Activated T-helper 17 cell treated with anti-CD3 and anti-CD28 coated beads, Interleukin-2, amount 50 U/mL, for 72 hours (primary cell): Measurements from ENCODE around the gene GRAP2. TPM values are rescaled to one million over a fixed set of nuclear protein-coding genes. Genes with fewer than 3 reads are reported as not detected.

Experiments used
- ATAC-seq: fragments of 150-1000 bp; cut with Tn5 transposase; replicated peaks from 2 replicates; pipeline ENCODE4 v1.10.0; 2021; ENCODE audit warnings: mild to moderate bottlenecking, moderate library complexity
- H3K27ac Mint-ChIP-seq: one replicate; pipeline ENCODE4 v1.8.0; 2022; ENCODE audit warnings: mixed read lengths
- H3K27me3 Mint-ChIP-seq: one replicate; pipeline ENCODE4 v1.8.0; 2022; ENCODE audit warnings: mixed read lengths
- H3K36me3 Mint-ChIP-seq: one replicate; pipeline ENCODE4 v1.8.0; 2022; ENCODE audit warnings: low read depth, mild to moderate bottlenecking, mixed read lengths
- H3K4me1 Mint-ChIP-seq: one replicate; pipeline ENCODE4 v1.8.0; 2022; ENCODE audit warnings: mixed read lengths
- H3K4me3 Mint-ChIP-seq: one replicate; pipeline ENCODE4 v1.8.0; 2022; ENCODE audit warnings: mild to moderate bottlenecking, mixed read lengths
- H3K9me3 Mint-ChIP-seq: one replicate; pipeline ENCODE4 v1.8.0; 2022; ENCODE audit warnings: mixed read lengths
- total RNA-seq, 2 donors: library from RNA; stranded (reverse); gene quantifications; one replicate each; pipeline ENCODE4 v1.2.3, GENCODE V29; 2022

Gene GRAP2
- total RNA-seq, 2 donors from 2014 or later = 50.7 to 94.2 TPM

GRCh38 chr22:39925909-39926679 lies 25.2 kb downstream of the GRAP2 start:
- Mint-ChIP-seq H3K9me3 (no peaks in the 10 kb centered on the region), H3K4me1 (peaks cover 39% of the 10 kb centered on the region), H3K27ac (peak overlapping the region; percentile 63), H3K36me3 (no peaks in the 10 kb centered on the region), H3K4me3 (no peak overlapping the region), H3K27me3 (no peaks in the 10 kb centered on the region)
- ATAC-seq = peak; percentile 23

- H3K27ac Mint-ChIP-seq = peak overlapping the region; percentile 63
- H3K9me3 Mint-ChIP-seq = no peaks in the 10 kb centered on the region
- H3K36me3 Mint-ChIP-seq = no peaks in the 10 kb centered on the region
- H3K27me3 Mint-ChIP-seq = no peaks in the 10 kb centered on the region
- ATAC-seq = peak; percentile 29
- H3K4me3 Mint-ChIP-seq = no peak overlapping the region
- H3K4me1 Mint-ChIP-seq = peaks cover 34% of the 10 kb centered on the region
These were observed 25.9 kb downstream of the GRAP2 start for GRCh38 chr22:39926753-39927152.

- Mint-ChIP-seq H3K27ac (no peak overlapping the region), H3K36me3 (no peaks in the 10 kb centered on the region), H3K27me3 (no peaks in the 10 kb centered on the region), H3K4me3 (no peak overlapping the region), H3K9me3 (no peaks in the 10 kb centered on the region), H3K4me1 (peaks cover 26% of the 10 kb centered on the region)
- ATAC-seq = peak; percentile 52
These were observed 26.7 kb downstream of the GRAP2 start for GRCh38 chr22:39927544-39927943.

GRCh38 chr22:39928536-39929520 lies 27.9 kb downstream of the GRAP2 start:
- H3K27me3 Mint-ChIP-seq = no peaks in the 10 kb centered on the region
- H3K36me3 Mint-ChIP-seq = no peaks in the 10 kb centered on the region
- no peak overlapping the region for H3K4me3 Mint-ChIP-seq
- no peaks in the 10 kb centered on the region for H3K9me3 Mint-ChIP-seq
- H3K4me1 Mint-ChIP-seq = peaks cover 34% of the 10 kb centered on the region
- no peak overlapping the region for H3K27ac Mint-ChIP-seq
- ATAC-seq = peak; percentile 51

- ATAC-seq = peak; percentile 47
- H3K4me1 Mint-ChIP-seq = peaks cover 38% of the 10 kb centered on the region
- peaks cover 6% of the 10 kb centered on the region for H3K36me3 Mint-ChIP-seq
- no peak overlapping the region for H3K27ac Mint-ChIP-seq
- H3K4me3 Mint-ChIP-seq = no peak overlapping the region
- H3K27me3 Mint-ChIP-seq = no peaks in the 10 kb centered on the region
- no peaks in the 10 kb centered on the region for H3K9me3 Mint-ChIP-seq
These were observed 30.4 kb downstream of the GRAP2 start for GRCh38 chr22:39931251-39931650.

- H3K36me3 Mint-ChIP-seq = peaks cover 10% of the 10 kb centered on the region
- no peaks in the 10 kb centered on the region for H3K9me3 Mint-ChIP-seq
- H3K27me3 Mint-ChIP-seq = no peaks in the 10 kb centered on the region
- peaks cover 47% of the 10 kb centered on the region for H3K4me1 Mint-ChIP-seq
- no peak overlapping the region for H3K27ac Mint-ChIP-seq
- no peak for ATAC-seq
- no peak overlapping the region for H3K4me3 Mint-ChIP-seq
These were observed 31.3 kb downstream of the GRAP2 start for GRCh38 chr22:39932166-39932565.

GRCh38 chr22:39932918-39933649 lies 32.2 kb downstream of the GRAP2 start:
- H3K36me3 Mint-ChIP-seq = peaks cover 10% of the 10 kb centered on the region

GRCh38 chr22:39933741-39934140 lies 32.9 kb downstream of the GRAP2 start:
- H3K36me3 Mint-ChIP-seq = peaks cover 10% of the 10 kb centered on the region
- H3K27me3 Mint-ChIP-seq = no peaks in the 10 kb centered on the region
- H3K4me1 Mint-ChIP-seq = peaks cover 53% of the 10 kb centered on the region
- H3K4me3 Mint-ChIP-seq = no peak overlapping the region
- H3K27ac Mint-ChIP-seq = peak overlapping the region; percentile 82
- ATAC-seq = peak; percentile 13
- H3K9me3 Mint-ChIP-seq = no peaks in the 10 kb centered on the region

More at GRCh38 chr22:39932918-39933649, 32.2 kb downstream of the GRAP2 start:
- Mint-ChIP-seq H3K4me1 (peaks cover 49% of the 10 kb centered on the region), H3K9me3 (no peaks in the 10 kb centered on the region), H3K27ac (peak overlapping the region; percentile 82), H3K27me3 (no peaks in the 10 kb centered on the region), H3K4me3 (no peak overlapping the region)
- ATAC-seq = peak; percentile 40

GRCh38 chr22:39935116-39935515 lies 34.2 kb downstream of the GRAP2 start:
- no peaks in the 10 kb centered on the region for H3K9me3 Mint-ChIP-seq
- peaks cover 10% of the 10 kb centered on the region for H3K36me3 Mint-ChIP-seq
- H3K27ac Mint-ChIP-seq = peak overlapping the region; percentile 82
- no peak for ATAC-seq
- H3K4me1 Mint-ChIP-seq = peaks cover 57% of the 10 kb centered on the region
- H3K27me3 Mint-ChIP-seq = no peaks in the 10 kb centered on the region
- no peak overlapping the region for H3K4me3 Mint-ChIP-seq

GRCh38 chr22:39935612-39936011 lies 34.7 kb downstream of the GRAP2 start:
- Mint-ChIP-seq H3K27me3 (no peaks in the 10 kb centered on the region), H3K27ac (peak overlapping the region; percentile 82), H3K9me3 (no peaks in the 10 kb centered on the region), H3K4me1 (peaks cover 62% of the 10 kb centered on the region), H3K4me3 (no peak overlapping the region), H3K36me3 (peaks cover 10% of the 10 kb centered on the region)
- no peak for ATAC-seq

GRCh38 chr22:39936523-39937145 lies 35.8 kb downstream of the GRAP2 start:
- peak overlapping the region; percentile 82 for H3K27ac Mint-ChIP-seq
- H3K9me3 Mint-ChIP-seq = no peaks in the 10 kb centered on the region
- no peak overlapping the region for H3K4me3 Mint-ChIP-seq
- no peak for ATAC-seq
- peaks cover 10% of the 10 kb centered on the region for H3K36me3 Mint-ChIP-seq
- H3K27me3 Mint-ChIP-seq = no peaks in the 10 kb centered on the region
- H3K4me1 Mint-ChIP-seq = peaks cover 72% of the 10 kb centered on the region

- peak overlapping the region; percentile 82 for H3K27ac Mint-ChIP-seq
- H3K4me1 Mint-ChIP-seq = peaks cover 74% of the 10 kb centered on the region
- H3K4me3 Mint-ChIP-seq = no peak overlapping the region
- H3K27me3 Mint-ChIP-seq = no peaks in the 10 kb centered on the region
- no peak for ATAC-seq
- no peaks in the 10 kb centered on the region for H3K9me3 Mint-ChIP-seq
- peaks cover 10% of the 10 kb centered on the region for H3K36me3 Mint-ChIP-seq
These were observed 37.0 kb downstream of the GRAP2 start for GRCh38 chr22:39937906-39938305.

GRCh38 chr22:39938509-39939111 lies 37.7 kb downstream of the GRAP2 start:
- Mint-ChIP-seq H3K9me3 (no peaks in the 10 kb centered on the region), H3K4me1 (peaks cover 73% of the 10 kb centered on the region), H3K4me3 (no peak overlapping the region), H3K27ac (peak overlapping the region; percentile 82), H3K27me3 (no peaks in the 10 kb centered on the region), H3K36me3 (peaks cover 10% of the 10 kb centered on the region)
- peak; percentile 78 for ATAC-seq
